Vagina (tissue), 2 donors: ENCODE results near the gene L3MBTL4. TPM values are rescaled to one million over a fixed set of nuclear protein-coding genes. Genes with fewer than 3 reads are reported as not detected.
"Not testable (repeated sequence)": the region's sequence is repeated elsewhere in the genome, so short reads cannot be mapped to it uniquely, and the experiment has no call there.

ENCODE experiments used
- DNase-seq, 2 donors: peaks; one replicate each; pipeline ENCODE4 v3.0.0-alpha.2; 2017; ENCODE audit errors: extremely low spot score in 2 of 2
- H3K27ac ChIP-seq: fragments of 200-600 bp; sonication (generic); one replicate; pipeline ENCODE4 v1.5.1; 2019
- H3K27me3 ChIP-seq: fragments of 200-600 bp; sonication (generic); one replicate; pipeline ENCODE4 v1.5.1; 2019
- H3K36me3 ChIP-seq, 2 donors: fragments of 200-600 bp; sonication (generic); one replicate each; pipeline ENCODE4 v1.5.1; 2017 to 2019
- H3K4me1 ChIP-seq: fragments of 200-600 bp; sonication (generic); one replicate; pipeline ENCODE4 v1.5.1; 2019
- H3K4me3 ChIP-seq, 2 donors: fragments of 200-600 bp; sonication (generic); 1 replicate in 1 of 2; 2 replicates in 1 of 2; pipeline ENCODE4 v1.5.1; 2016 to 2019
- H3K9me3 ChIP-seq: fragments of 200-600 bp; sonication (generic); one replicate; pipeline ENCODE4 v1.5.1; 2019
- CTCF ChIP-seq, 3 experiments: fragments of 450-650 bp in 2 of 3; fragments of 200-600 bp in 1 of 3; sonication (generic) in 1 of 3; IDR thresholded peaks; one replicate each; pipeline ENCODE4 v1.5.1; 2017 to 2019; ENCODE audit warnings: antibody characterized with exemption in 3 of 3, mild to moderate bottlenecking in 2 of 3, moderate library complexity in 2 of 3
- POLR2A ChIP-seq, 2 donors: fragments of 450-650 bp; IDR thresholded peaks; one replicate each; pipeline ENCODE4 v1.6.1; 2017; ENCODE audit warnings: antibody characterized with exemption in 2 of 2, mild to moderate bottlenecking in 2 of 2, moderate library complexity in 2 of 2
- POLR2AphosphoS5 ChIP-seq, 2 donors: sonication (generic); formaldehyde crosslinking; IDR thresholded peaks; one replicate each; pipeline ENCODE4 v1.9.0; 2017; ENCODE audit warnings: antibody characterized with exemption in 2 of 2, mild to moderate bottlenecking in 2 of 2, low read depth in 1 of 2; ENCODE audit not compliant: insufficient read depth in 1 of 2
- intact Hi-C: fragments of 100-400 bp; cut with DNase I; formaldehyde crosslinking; loops from one replicate; pipeline ENCODE4 v1.15.1; 2023
- total RNA-seq: library from RNA; depleted of rRNA; stranded (reverse); fragments of >200 nt; gene quantifications from one replicate; pipeline ENCODE4 v1.2.3, GENCODE V29; 2016

L3MBTL4 gene
- total RNA-seq, 1 donor from 2014 or later: 9.6 TPM

- DNase-seq: no peak
These were observed 31.7 kb downstream of the L3MBTL4 start for GRCh38 chr18:6382963-6383362.

GRCh38 chr18:6377473-6377872, 37.2 kb downstream of the L3MBTL4 start:
- H3K9me3 ChIP-seq, DNase-seq, H3K36me3 ChIP-seq, H3K27ac ChIP-seq, H3K4me3 ChIP-seq, intact Hi-C loops, H3K4me1 ChIP-seq, H3K27me3 ChIP-seq: not testable (repeated sequence)

More at GRCh38 chr18:6382963-6383362, 31.7 kb downstream of the L3MBTL4 start:
- Histone ChIP-seq H3K4me1 (no peaks in the 10 kb centered on the region), H3K27ac (no peak overlapping the region), H3K9me3 (no peaks in the 10 kb centered on the region), H3K36me3 (no peaks in the 10 kb centered on the region), H3K4me3 (no peak overlapping the region), H3K27me3 (no peaks in the 10 kb centered on the region)
- TF ChIP-seq CTCF (IDR thresholded peaks at IDR 0.05) (no peak), POLR2A (IDR thresholded peaks at IDR 0.05) (no peak), POLR2AphosphoS5 (IDR thresholded peaks at IDR 0.05; ENCODE audit: insufficient read depth in 1 of 2, low read depth in 1 of 2) (no peak)
- intact Hi-C loops: no loop called here

- no peaks in the 10 kb centered on the region for H3K4me1 ChIP-seq
- H3K9me3 ChIP-seq: no peaks in the 10 kb centered on the region
- intact Hi-C loops: no loop called here
- no peaks in the 10 kb centered on the region for H3K36me3 ChIP-seq
- DNase-seq: no peak
- H3K4me3 ChIP-seq: no peak overlapping the region
- TF ChIP-seq POLR2A (IDR thresholded peaks at IDR 0.05) (no peak), POLR2AphosphoS5 (IDR thresholded peaks at IDR 0.05; ENCODE audit: insufficient read depth in 1 of 2, low read depth in 1 of 2) (no peak), CTCF (IDR thresholded peaks at IDR 0.05) (no peak)
- no peaks in the 10 kb centered on the region for H3K27me3 ChIP-seq
- H3K27ac ChIP-seq: no peak overlapping the region
These were observed 38.1 kb downstream of the L3MBTL4 start for GRCh38 chr18:6376433-6377229.

- H3K27ac ChIP-seq: no peak overlapping the region
- no peak for TF ChIP-seq POLR2AphosphoS5 (IDR thresholded peaks at IDR 0.05; ENCODE audit: insufficient read depth in 1 of 2, low read depth in 1 of 2)
- TF ChIP-seq POLR2A (IDR thresholded peaks at IDR 0.05): no peak
- TF ChIP-seq CTCF (IDR thresholded peaks at IDR 0.05): no peak
- H3K4me3 ChIP-seq: no peak overlapping the region
- no peaks in the 10 kb centered on the region for H3K4me1 ChIP-seq
- intact Hi-C loops: no loop called here
- no peak for DNase-seq
- H3K27me3 ChIP-seq: no peaks in the 10 kb centered on the region
- no peaks in the 10 kb centered on the region for H3K9me3 ChIP-seq
- H3K36me3 ChIP-seq: no peaks in the 10 kb centered on the region
These were observed 39.7 kb downstream of the L3MBTL4 start for GRCh38 chr18:6374935-6375529.

- Histone ChIP-seq H3K36me3 (no peaks in the 10 kb centered on the region), H3K27ac (no peak overlapping the region), H3K4me3 (no peak overlapping the region), H3K27me3 (no peaks in the 10 kb centered on the region), H3K9me3 (no peaks in the 10 kb centered on the region), H3K4me1 (no peaks in the 10 kb centered on the region)
- intact Hi-C loops: no loop called here
- TF ChIP-seq CTCF (IDR thresholded peaks at IDR 0.05) (no peak), POLR2A (IDR thresholded peaks at IDR 0.05) (no peak), POLR2AphosphoS5 (IDR thresholded peaks at IDR 0.05; ENCODE audit: insufficient read depth in 1 of 2, low read depth in 1 of 2) (no peak)
- no peak for DNase-seq
These were observed 40.4 kb downstream of the L3MBTL4 start for GRCh38 chr18:6374340-6374739.
